DOHH2 (cell line): ENCODE measurements around the gene ZNF684.
"Not testable (repeated sequence)": the region's sequence is repeated elsewhere in the genome, so short reads cannot be mapped to it uniquely, and the experiment has no call there.

Experiments used
- H3F3A ChIP-seq: fragments of 200-600 bp; sonication (generic), shearing (Covaris generic); 2 replicates; pipeline ENCODE4 v1.6.0; 2016; ENCODE audit warnings: antibody characterized with exemption, mild to moderate bottlenecking; ENCODE audit not compliant: control insufficient read depth, insufficient read depth
- H3K27ac ChIP-seq: fragments of 200-600 bp; sonication (generic); 2 replicates; pipeline ENCODE4 v1.5.1; 2014; ENCODE audit warnings: low read depth, mild to moderate bottlenecking, low read length, moderate library complexity
- H3K27me3 ChIP-seq: fragments of 200-600 bp; sonication (generic); 2 replicates; pipeline ENCODE4 v1.6.1; 2014; ENCODE audit warnings: mild to moderate bottlenecking, low read length, mixed read lengths; ENCODE audit not compliant: control insufficient read depth
- H3K36me3 ChIP-seq: fragments of 200-600 bp; sonication (generic); 2 replicates; pipeline ENCODE4 v1.6.1; 2014; ENCODE audit warnings: mild to moderate bottlenecking, low read length, moderate library complexity, mixed read lengths; ENCODE audit not compliant: control insufficient read depth
- H3K4me1 ChIP-seq: fragments of 200-600 bp; sonication (generic); 2 replicates; pipeline ENCODE4 v1.6.1; 2014; ENCODE audit warnings: mild to moderate bottlenecking, low read length, mixed read lengths; ENCODE audit not compliant: control insufficient read depth
- H3K4me2 ChIP-seq: fragments of 200-600 bp; sonication (generic); 2 replicates; pipeline ENCODE4 v1.6.0; 2014; ENCODE audit warnings: mild to moderate bottlenecking, low read length, moderate library complexity
- H3K4me3 ChIP-seq: fragments of 200-600 bp; sonication (generic); 2 replicates; pipeline ENCODE4 v1.5.1; 2014; ENCODE audit warnings: mild to moderate bottlenecking, low read length, mixed read lengths
- H3K79me2 ChIP-seq: fragments of 200-600 bp; sonication (generic); 2 replicates; pipeline ENCODE4 v1.6.1; 2014; ENCODE audit warnings: mild to moderate bottlenecking, low read length, mixed read lengths; ENCODE audit not compliant: control insufficient read depth
- H3K9me2 ChIP-seq: fragments of 200-600 bp; sonication (generic); replicated peaks from 2 replicates; pipeline ENCODE4 v1.6.1; 2014; ENCODE audit warnings: mild to moderate bottlenecking, low read length, mixed read lengths; ENCODE audit not compliant: control insufficient read depth
- H3K9me3 ChIP-seq: fragments of 200-600 bp; sonication (generic); 2 replicates; pipeline ENCODE4 v1.6.1; 2014; ENCODE audit warnings: antibody characterized with exemption, low read length, mixed read lengths; ENCODE audit not compliant: control insufficient read depth, insufficient read depth
- H4K20me1 ChIP-seq: fragments of 200-600 bp; sonication (generic); 2 replicates; pipeline ENCODE4 v1.6.0; 2014; ENCODE audit warnings: low read depth, mild to moderate bottlenecking, antibody characterized with exemption, low read length, moderate library complexity; ENCODE audit not compliant: control insufficient read depth, insufficient read depth
- CTCF ChIP-seq: fragments of 200-600 bp; sonication (generic); IDR thresholded peaks from one replicate; pipeline ENCODE4 v1.5.1; 2014; ENCODE audit warnings: antibody characterized with exemption, mild to moderate bottlenecking, low read depth, low read length; ENCODE audit not compliant: poor library complexity, severe bottlenecking
- EZH2phosphoT487 ChIP-seq: fragments of 200-600 bp; sonication (generic); IDR thresholded peaks from 2 replicates; pipeline ENCODE4 v1.6.1; 2017; ENCODE audit warnings: borderline replicate concordance, mild to moderate bottlenecking, antibody characterized with exemption, low read length, moderate library complexity, mixed read lengths

The ZNF684 gene

DNA sequence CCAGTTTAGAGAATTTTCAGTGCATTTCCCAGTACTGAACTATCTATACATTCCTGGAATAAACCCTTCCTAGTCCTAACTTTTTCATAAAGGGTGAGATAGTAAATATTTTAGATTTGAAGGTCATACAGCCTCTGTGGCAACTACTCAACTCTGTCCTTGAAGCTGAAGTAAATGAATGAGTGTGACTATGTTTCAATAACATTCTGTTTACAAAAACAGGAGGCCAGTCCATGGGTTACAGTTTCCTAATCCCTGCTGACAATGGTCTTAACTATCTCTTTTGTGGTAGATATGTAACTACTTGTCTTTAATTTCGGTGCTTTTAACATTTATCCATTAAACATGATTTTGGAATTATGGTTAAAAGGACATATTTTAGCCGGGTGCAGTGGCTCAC is 4.3 kb downstream of the ZNF684 start:
- H3F3A ChIP-seq, result peaks cover 4% of the 10 kb centered on the region
- no peaks in the 10 kb centered on the region for H3K9me3 ChIP-seq
- H3K4me2 ChIP-seq, result no peak overlapping the region
- TF ChIP-seq CTCF, result no peak
- TF ChIP-seq EZH2phosphoT487, result no peak
- no peaks in the 10 kb centered on the region for H3K9me2 ChIP-seq
- H3K4me1 ChIP-seq, result peaks cover 19% of the 10 kb centered on the region
- no peak overlapping the region for H3K27ac ChIP-seq
- H3K79me2 ChIP-seq, result peaks cover 12% of the 10 kb centered on the region
- H3K4me3 ChIP-seq, result no peak overlapping the region
- H3K36me3 ChIP-seq, result peaks cover 23% of the 10 kb centered on the region
- no peaks in the 10 kb centered on the region for H4K20me1 ChIP-seq
- no peaks in the 10 kb centered on the region for H3K27me3 ChIP-seq

GRCh38 chr1:40539338-40539737 is 7.9 kb downstream of the ZNF684 start:
- Histone ChIP-seq H3F3A (no peaks in the 10 kb centered on the region), H3K4me3 (no peak overlapping the region), H3K4me1 (no peaks in the 10 kb centered on the region), H3K79me2 (no peaks in the 10 kb centered on the region), H3K9me2 (no peaks in the 10 kb centered on the region), H4K20me1 (no peaks in the 10 kb centered on the region), H3K27me3 (no peaks in the 10 kb centered on the region), H3K27ac (no peak overlapping the region), H3K9me3 (no peaks in the 10 kb centered on the region), H3K4me2 (no peak overlapping the region), H3K36me3 (peaks cover 22% of the 10 kb centered on the region)
- TF ChIP-seq EZH2phosphoT487 (no peak), CTCF (no peak)

DNA sequence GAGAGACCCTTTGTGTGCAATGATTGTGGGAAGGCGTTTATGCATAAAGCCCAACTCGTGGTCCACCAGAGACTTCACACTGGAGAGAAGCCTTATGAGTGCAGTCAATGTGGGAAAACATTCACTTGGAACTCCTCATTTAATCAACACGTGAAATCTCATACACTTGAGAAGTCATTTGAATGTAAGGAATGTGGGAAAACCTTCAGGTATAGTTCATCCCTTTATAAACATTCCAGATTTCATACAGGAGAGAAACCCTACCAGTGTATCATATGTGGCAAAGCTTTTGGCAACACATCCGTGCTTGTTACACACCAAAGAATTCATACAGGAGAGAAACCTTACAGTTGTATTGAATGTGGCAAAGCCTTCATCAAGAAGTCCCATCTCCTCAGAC is 15.5 kb downstream of the ZNF684 start:
- Histone ChIP-seq H3K9me3 (peaks cover 15% of the 10 kb centered on the region; the same call in 1 of the 2 replicates), H3F3A (no peaks in the 10 kb centered on the region), H3K79me2 (no peaks in the 10 kb centered on the region), H3K36me3 (peaks cover 27% of the 10 kb centered on the region), H3K4me3 (no peak overlapping the region), H3K27me3 (no peaks in the 10 kb centered on the region), H3K9me2 (no peaks in the 10 kb centered on the region), H3K27ac (no peak overlapping the region), H3K4me1 (no peaks in the 10 kb centered on the region), H3K4me2 (no peak overlapping the region), H4K20me1 (no peaks in the 10 kb centered on the region)
- TF ChIP-seq CTCF (no peak), EZH2phosphoT487 (no peak)

- H3F3A ChIP-seq, result no peaks in the 10 kb centered on the region
- H3K27me3 ChIP-seq, result no peaks in the 10 kb centered on the region
- no peaks in the 10 kb centered on the region for H4K20me1 ChIP-seq
- no peak overlapping the region for H3K27ac ChIP-seq
- no peak overlapping the region for H3K4me3 ChIP-seq
- H3K36me3 ChIP-seq, result no peaks in the 10 kb centered on the region
- no peak for TF ChIP-seq EZH2phosphoT487
- no peak for TF ChIP-seq CTCF
- no peaks in the 10 kb centered on the region; the same call in 1 of the 2 replicates for H3K9me3 ChIP-seq
- no peaks in the 10 kb centered on the region for H3K4me1 ChIP-seq
- no peak overlapping the region for H3K4me2 ChIP-seq
- H3K79me2 ChIP-seq, result no peaks in the 10 kb centered on the region
- H3K9me2 ChIP-seq, result no peaks in the 10 kb centered on the region
These were observed 21.6 kb downstream of the ZNF684 start for GRCh38 chr1:40553017-40553416.

- H3K27ac ChIP-seq, H3K4me3 ChIP-seq, H3K4me2 ChIP-seq, H3K36me3 ChIP-seq, H3K9me3 ChIP-seq, H3F3A ChIP-seq, H3K9me2 ChIP-seq, H3K4me1 ChIP-seq, H3K79me2 ChIP-seq, H3K27me3 ChIP-seq, H4K20me1 ChIP-seq: not testable (repeated sequence)
These were observed 23.4 kb downstream of the ZNF684 start for GRCh38 chr1:40554807-40555206.
